Stimulated activated CD4-positive, alpha-beta T cell treated with anti-CD3 and anti-CD28 coated beads, Interleukin-2, amount 100 ng/mL, for 24 hours (primary cell): ENCODE measurements around the gene DSG3.
"Not testable (repeated sequence)": the region's sequence is repeated elsewhere in the genome, so short reads cannot be mapped to it uniquely, and the experiment has no call there.

ENCODE experiments used
- DNase-seq, 2 donors: peaks; one replicate each; pipeline ENCODE4 v3.0.0-alpha.2; 2020

Gene DSG3

DNA sequence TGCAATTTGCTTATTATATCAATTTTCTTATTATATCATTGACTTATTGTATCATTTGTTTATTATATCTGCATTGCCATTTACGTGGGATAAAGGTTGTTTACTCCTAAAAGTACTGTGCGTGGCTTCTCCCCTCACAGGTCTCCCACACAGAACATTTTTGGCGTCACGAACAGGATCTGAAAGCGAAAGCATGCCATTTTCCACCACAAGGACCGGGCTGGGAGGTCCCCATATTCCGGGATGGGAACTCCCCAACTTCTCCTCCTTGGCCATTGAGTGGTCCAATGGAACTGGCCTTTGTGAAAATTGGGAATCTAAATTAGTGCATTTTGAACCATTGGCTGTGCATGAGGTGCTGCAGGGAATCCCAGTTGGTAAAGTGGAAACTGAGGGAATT is 45.6 kb downstream of the DSG3 start:
- no peak for DNase-seq

DNA sequence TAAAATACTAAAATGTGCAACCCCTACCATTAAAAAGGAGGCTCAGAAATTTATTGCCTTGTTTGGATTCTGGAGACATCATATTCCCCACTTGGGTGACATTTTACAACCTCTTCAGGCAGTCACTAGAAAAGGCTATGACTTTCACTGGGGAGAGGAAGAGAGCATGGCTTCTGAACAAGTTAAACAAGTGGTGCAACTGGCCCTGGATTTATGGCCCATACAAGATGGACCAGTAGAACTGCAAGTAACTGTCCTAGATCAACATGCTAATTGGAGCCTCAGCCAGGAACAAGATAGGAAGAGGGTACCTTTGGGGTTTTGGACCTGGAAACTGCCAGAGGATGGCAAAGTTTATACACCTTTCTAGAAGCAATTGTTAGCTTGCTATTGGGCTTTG is 46.4 kb downstream of the DSG3 start:
- no peak for DNase-seq

DNA sequence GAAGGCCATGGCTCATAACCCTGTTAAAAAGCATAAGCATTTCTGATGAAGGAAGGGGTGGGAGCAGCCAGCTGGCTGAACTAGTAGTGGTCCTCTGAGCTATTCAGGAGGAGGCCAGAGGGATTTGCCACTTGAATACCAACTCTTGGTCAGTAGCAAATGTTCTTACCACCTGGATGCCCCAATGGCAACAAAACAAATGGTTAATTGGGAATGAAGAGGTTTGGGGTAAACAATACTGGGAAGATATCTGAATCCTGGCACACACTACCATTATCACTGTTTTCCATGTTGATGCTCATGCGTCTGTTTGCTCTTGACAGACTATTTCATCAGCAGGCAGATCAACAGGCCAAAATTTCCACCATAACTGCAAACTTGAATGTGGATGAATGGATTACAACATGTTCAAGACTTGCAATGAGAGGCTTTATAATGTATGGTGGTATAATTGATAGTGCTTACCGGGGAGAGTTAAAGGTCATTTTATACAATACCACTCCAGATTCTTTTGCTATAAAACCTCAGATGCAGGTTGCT is 47.2 kb downstream of the DSG3 start:
- not testable (repeated sequence) for DNase-seq

DNA sequence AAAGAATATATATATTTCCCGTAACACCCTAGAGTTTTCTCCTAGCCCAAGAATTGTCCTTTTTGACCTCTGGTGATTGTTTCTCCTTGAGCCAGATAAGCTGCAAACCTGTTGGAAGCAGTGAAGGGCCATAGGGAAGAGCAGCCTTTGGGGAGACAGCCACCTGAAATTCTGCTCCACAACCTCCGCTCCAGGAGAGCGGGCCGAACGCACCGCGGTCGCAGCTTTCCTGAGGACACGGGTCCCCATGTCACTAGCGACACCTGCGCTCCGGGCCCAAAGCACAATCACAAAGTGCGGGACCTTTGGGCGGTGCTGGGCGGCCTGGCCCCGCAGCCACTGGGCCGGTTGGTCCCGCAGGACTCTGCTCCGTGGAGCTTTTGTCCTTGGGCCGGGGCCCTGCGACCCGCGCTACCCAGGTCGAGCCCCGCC is 49.9 kb downstream of the DSG3 start:
- no peak for DNase-seq

DNA sequence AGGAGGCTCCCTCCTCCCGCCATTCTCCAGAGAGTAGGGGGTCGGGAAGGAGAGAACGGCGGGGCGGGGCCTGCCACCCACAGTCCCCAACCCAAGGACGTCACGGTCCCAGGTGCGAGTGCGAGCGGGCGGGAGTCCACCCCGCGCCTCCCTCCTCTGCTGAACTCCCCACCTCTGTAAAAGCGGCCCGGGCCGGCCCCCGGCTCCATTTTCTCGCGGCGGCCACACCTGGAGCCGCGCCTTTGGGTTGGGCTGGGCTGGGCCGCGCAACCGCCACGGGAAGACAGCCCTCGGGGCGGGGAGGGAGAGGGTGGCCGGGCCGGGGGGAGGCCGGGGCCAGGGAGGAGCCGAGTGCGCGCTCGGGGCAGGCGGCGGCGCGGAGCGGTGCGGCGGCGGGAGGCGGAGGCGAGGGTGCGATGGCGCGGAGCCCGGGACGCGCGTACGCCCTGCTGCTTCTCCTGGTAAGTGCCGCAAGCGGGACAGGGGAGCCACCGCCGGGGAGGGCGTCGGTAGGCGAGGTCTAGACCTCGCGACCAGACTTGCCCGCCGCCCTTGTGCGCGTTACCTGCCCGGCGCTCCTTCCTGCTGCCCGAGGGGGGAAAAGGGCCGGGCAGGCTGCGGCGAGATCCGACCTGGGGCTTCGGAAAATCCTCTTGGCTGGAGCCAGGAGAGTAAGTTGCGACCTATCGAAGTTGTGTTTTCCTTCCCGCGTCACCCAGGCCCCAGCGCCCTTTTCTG is 50.5 kb downstream of the DSG3 start, which contains the start of gene DSG2:
DSG2 (plus strand) TSS at position 342 of the 738 bp plus-strand sequence; CDS start at position 417, 75 bp downstream.
- DNase-seq: peak; percentile 17 to 46

DNA sequence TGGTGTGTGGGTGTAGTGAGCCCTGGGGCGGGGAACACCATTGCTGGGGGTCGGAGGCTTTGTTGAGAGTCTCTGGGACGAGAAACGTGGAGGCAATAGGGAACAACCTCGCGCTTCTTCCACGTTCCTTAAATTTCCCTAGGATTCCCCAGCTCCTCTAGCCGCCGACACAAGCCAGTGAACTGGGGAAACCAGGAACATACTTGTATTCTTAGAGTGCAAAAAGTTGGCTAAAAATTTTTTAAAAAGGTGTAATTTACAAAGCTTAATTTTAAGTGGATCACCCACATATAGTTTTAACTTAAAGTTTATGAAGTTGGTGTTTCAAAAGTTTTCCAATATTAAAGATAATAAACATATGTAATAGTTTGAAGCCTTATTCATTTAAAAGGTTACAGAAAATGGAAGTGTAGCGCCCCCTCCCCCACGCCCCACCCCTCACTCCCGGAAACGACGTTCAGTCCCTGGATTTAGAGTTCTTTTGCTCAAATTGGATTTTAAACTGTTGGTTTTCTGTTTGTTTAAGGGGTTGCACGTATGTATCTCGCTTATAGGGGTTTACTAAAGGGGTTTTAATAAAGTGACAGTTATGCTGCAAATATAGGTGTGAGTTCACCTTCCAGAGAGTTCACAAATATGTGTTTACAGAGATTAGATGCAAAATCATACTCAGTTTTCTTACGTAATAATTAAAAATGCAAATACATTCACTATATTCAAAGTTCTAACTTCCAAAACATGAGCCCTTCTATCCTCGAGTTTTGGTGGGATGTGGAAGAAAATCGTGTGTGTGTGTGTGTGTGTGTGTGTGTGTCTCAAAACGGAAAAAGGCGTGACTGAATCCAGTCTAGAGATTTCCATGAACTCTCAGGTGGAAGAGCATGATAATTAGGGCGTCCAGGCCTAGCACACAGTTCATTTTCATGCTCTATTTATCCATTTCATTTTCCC is 51.3 kb downstream of the DSG3 start:
- DNase-seq: no peak

DNA sequence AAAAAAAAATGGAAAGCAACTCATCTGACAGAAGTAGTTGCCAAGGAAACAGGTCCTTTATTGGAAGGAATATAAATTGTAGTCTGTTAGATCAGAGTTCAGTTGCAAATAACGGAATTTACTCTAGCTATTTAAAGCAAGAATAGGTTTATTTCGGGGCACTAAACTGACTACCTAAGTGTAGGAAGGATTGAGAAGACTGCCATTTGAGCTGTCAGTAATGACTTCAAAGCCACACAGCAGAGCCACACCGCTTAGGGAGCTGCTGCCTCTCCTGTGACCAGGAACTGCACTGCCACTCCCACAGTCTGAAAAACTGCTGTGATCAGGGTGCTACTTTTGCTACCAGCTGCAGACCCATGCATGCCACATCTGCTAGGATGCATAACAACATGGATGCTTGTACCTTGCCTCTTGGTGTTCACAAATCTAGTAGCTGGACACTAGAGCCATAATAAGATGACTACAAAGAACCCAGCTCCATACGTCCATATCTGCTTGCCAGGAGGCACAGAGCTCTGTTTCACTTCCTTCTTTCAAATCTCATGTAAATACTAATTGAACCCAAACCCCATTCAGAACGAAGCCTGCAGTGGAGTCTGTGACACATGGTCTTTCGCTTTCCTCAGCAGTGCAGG is 52.6 kb downstream of the DSG3 start:
- no peak for DNase-seq

DNA sequence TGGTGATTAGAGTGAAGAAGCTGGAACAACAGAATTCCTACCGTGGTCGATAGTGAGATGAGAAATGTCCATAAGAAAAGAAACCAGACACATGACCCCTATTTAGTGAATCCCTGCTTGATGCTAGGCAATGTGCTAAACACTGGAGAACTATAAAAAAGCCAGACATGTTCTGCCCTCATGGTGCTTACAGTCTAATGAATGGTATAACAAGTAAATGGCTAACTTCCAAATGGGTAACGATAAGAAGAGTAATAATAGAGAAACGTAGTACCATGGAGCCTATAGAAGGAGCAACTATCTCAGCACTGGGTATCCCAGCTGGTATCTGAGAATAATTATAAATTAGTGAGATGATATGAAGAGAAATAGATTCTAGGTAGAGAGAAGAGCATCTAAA is 55.5 kb downstream of the DSG3 start:
- no peak for DNase-seq

DNA sequence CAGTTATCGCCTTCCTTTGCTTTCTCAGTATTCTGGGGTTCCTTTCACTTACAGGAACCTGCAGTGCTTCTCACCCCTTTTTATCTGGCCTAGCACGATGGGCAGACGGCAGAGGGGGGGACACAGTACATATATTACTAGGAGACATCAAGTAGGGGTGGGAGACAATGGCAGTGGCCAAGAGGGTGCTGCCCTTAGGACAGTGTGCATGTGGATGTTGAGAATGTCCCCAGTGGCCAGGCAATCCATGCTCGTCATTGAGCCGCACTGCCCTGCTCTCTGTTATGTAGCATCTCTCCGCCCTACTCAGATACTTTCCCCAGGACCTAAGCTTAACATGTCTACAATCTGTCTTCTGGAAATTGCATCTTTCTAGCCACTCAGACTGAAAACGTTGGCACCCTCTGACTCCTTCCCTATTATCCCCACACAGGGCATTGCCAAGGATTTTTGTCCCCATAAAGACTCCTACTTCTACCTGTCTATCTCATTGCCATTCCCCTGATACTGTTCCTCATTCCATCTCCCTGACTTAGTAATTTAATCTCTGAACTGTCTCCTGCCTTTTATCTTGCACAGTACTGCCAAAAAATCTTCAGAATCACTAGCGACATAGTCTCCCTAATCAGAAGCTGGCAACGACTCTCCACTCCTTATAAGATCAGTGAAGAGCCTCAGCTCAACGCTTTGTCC is 57.1 kb downstream of the DSG3 start:
- no peak for DNase-seq

DNA sequence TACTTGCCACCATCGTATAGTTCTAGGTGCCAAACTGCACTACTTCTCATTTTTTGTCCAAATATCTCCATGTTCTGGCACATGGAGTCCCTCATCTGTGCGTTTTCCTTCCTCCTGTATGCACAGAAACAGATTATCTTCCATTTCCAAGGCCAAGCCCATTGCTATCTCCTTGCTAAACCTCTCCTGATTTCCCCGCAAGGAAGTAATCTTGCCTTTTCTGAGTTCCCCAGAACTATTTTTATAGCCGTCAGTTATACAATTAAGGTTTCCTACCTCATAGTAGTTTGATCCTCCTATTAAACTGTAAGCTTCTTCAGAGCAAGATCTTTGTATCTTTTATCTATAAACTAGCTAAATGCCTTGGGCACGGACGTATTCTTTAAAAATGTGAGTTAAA is 57.6 kb downstream of the DSG3 start:
- DNase-seq: no peak

DNA sequence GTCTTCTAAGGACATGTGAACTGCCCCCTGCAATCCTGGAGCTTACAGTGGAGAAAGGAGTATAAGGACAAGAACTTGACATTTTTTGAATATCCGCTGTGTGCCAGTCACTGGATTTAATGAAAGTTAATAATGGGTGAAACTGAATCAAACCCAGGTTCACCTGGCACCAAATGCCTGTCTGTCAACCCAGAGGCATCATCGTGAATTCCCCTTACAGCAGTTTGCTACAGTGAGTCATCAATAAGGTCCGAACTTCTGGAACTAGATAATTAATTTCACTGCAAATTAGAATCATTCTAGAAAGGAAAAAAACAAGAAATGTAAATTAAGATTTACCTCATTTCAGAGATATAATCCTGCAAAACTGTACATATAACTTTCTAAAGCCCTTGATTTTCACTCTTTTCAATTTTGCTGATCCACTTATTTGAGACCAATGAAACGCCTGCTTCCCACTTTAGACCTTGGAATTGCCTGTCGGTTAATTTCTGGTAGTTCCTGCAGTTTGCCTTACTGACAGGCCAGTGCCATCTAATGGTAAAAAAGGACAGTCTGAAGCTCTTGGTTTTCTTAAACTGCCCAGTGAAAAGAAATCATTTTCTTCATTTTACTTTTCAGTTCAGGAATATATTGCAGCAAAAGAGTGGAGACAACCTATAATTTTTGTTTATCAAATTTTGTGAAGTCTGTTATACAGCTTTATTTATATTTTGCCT is 58.6 kb downstream of the DSG3 start:
- DNase-seq: no peak

DNA sequence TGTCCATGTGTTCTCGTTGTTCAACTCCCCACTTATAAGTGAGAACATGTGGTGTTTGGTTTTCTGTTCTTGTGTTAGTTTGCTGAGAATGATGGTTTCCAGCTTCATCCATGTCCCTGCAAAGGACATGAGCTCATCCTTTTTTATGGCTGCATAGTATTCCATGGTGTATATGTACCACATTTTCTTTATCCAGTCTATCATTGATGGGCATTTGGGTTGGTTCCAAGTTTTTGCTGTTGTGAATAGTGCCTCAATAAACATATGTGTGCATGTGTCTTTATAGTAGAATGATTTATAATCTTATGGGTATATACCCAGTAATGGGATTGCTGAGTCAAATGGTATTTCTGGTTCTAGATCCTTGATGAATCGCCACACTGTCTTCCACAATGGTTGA is 59.6 kb downstream of the DSG3 start:
- DNase-seq: not testable (repeated sequence)

DNA sequence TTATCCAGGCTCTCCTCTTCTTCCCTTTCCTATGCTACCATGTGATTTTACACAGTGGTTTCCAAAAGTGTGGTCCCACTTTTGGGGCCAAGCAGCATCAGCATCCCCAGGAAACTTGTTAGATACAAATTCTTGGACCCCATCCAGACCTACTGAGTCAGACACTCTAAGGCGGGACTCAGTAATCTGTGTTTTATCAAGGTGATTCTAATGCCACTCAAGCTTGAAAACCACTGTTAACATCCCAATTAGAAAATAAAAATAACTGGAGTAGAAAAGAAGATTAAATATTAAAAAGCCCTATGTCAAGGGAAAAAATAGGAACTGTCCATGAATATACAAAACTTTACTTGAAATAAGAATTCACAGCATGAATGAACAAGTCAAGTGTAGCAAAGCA is 61.2 kb downstream of the DSG3 start:
- no peak for DNase-seq

DNA sequence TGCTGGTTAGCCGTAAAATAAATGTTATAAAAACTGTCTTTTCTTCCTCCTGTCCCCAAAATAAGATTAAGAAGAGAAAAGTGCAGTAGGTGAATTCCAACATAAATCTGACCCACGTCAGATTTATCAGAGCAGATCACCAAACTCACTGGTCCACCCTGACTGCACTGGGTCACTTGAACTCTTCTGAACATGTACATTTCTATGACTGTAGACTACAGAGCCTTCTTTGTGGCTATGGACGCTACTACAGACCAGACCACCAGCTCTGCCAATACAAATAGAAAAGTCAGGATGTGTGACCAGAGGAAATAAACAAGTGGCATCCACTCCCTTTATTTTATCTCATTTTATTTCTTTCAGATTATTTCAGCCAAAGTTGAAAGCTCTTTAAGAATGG is 62.0 kb downstream of the DSG3 start:
- no peak for DNase-seq

DNA sequence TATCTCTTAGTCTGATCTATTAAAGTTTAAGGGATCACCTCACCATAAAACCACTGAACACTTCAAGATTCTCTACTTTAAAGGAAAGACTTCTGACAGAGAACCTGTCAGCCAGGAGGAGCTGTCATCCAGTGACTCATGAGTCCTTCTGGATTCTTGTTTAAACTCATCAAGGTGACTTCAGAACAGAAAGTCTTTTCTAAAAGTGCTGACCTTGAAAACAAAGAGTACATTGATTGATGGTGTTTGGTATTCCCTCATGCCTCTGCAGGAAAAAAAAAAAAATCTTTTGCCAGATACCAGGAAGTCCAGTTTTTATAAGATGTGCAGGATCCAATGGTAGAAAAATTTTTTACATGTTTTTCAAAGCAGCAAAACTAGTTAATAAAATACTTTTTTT is 62.8 kb downstream of the DSG3 start:
- no peak for DNase-seq

DNA sequence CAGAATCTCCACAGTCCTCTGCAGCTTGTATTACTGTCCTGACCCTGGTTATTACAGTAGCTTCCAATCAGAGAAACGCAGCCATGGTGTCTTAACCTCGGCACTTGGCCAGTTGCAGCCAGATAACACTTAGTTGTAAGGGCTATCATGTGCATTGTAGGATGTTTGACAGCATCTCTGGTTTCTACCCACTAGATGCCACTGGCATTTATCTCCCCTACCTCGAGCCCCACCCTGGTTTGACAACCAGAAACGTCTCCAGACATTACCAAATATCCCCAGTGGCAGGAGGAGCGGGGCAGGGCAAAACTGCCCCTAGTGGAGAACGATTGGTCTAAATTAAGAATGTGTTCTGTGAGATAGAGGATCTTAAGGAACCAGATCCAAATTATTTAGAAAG is 63.6 kb downstream of the DSG3 start:
- no peak for DNase-seq

DNA sequence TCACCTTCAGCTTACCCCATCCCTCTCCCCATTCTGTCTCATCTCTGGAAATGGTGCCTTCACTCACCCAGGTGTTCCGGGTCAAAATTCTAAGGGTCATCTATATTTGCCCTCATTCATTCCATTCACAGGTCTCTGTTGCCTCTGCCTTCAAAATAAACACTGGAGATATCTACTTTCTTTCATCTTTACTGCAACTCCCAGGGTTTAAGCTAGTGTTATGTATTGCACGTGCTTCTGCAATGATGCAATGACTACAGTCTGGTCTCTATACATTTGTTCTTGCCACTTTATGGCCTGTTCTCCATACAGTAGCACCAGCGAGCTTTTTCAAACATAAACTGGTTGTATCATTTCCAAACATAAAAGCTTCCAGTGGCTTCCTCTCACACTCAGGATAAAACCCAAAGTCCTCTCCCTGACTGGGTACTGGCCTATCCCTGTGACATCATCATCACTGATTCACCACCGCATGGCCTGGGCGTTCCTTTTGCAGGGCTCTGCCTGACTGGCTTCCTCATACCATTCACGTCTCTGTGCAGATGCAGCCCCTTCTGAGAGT is 64.7 kb downstream of the DSG3 start:
- DNase-seq: no peak

DNA sequence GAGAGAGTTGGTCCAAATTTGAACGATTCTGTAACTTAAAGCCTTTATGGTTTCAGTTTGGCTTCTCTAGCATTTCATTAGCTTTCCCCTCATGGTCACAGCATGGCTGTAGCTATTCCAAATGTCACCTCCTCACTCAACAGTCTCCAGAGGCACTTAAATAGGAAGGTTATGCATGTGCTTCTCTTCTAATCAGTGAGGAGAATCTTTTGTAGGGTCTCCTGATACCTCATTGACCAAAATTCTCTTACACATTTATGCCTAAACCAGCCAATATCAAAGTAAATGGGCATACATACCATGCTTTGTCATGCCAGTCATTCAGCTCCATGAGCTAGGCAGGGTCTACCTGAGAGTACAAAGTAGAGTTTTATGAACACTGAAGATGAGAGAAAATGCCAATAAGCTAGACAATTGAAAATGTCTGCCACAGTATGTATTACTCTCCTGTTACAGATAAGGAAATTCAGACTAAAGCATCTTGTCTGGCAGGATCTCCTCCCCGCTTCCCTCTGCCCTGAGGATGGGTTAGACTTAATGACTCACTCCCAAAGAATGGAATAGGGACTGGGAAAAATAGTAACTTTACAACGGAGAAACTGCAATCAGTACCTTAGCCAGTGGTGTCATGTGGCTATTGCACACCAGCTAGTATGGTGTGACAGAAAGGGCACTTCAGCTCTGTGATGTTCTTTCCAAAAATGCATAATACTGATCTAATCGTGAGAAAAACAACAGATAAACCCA is 65.8 kb downstream of the DSG3 start:
- DNase-seq: no peak

DNA sequence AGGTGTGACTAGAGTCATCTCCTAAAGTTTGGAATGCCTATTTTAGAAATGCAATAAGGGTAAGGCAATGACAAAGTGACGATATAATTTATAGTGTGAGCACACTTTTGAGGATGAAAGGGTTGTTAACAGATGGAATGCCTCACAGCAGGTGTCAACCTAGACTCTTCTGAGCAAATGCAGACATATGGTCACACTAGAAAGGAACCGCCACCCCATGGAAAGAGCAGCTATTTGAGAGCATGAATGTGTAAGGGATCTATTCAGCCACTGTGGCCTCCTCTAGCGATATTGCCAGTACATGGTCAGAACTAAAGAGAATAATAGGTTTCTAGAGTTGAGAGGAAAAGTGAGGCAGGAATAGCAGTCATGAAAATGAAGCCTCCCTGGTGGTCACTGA is 68.9 kb downstream of the DSG3 start:
- no peak for DNase-seq

DNA sequence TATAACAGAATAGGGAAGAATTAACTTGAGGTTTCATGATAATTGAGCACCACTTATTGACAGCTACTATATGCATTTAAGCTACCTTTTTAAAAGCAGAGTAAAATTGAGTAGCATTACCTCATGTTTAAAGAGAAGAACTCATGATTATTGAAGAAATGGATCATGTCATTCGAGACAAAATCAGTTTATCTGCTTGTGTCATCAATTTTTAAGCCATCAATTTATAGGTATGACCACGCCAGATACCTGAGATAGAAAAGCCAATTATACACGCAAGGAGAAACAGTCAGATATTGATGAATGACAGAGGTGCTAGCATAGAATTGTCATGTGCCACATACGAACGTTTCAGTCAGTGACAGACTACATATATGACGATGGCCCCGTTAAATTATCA is 78.8 kb downstream of the DSG3 start:
- DNase-seq: no peak
